ENCODE measurements around the gene DBT.
"Not testable (repeated sequence)": the region's sequence is repeated elsewhere in the genome, so short reads cannot be mapped to it uniquely, and the experiment has no call there.

DBT gene

GRCh38 chr1:100265931-100266740 lies 16.5 kb upstream of the DBT start, which contains the start of gene RTCA:
Gene RTCA, plus strand, starts transcription at chr1:100266216. Its CDS starts 160 bp downstream, at chr1:100266376.
- peak within 1 kb of the TSS; percentile 76 for H3K27ac ChIP-seq
- TF ChIP-seq ZFX (IDR thresholded peaks at IDR 0.05; ENCODE audit: borderline replicate concordance) = no peak
- no peak for TF ChIP-seq CTCF (IDR thresholded peaks at IDR 0.05)

GRCh38 chr1:100265562-100265930 lies 15.9 kb upstream of the DBT start:
- H3K27ac ChIP-seq = peak overlapping the region; percentile 76
- TF ChIP-seq CTCF (IDR thresholded peaks at IDR 0.05) = no peak
- TF ChIP-seq ZFX (IDR thresholded peaks at IDR 0.05; ENCODE audit: borderline replicate concordance) = no peak

GRCh38 chr1:100264081-100264480 lies 14.4 kb upstream of the DBT start:
- not testable (repeated sequence) for H3K27ac ChIP-seq

- TF ChIP-seq CTCF (IDR thresholded peaks at IDR 0.05) (no peak), ZFX (IDR thresholded peaks at IDR 0.05; ENCODE audit: borderline replicate concordance) (no peak)
- no peak overlapping the region for H3K27ac ChIP-seq
Measured at GRCh38 chr1:100261686-100262085, 12.1 kb upstream of the DBT start.

GRCh38 chr1:100258427-100258826 lies 8.8 kb upstream of the DBT start:
- H3K27ac ChIP-seq = not testable (repeated sequence)

GRCh38 chr1:100256273-100256672 lies 6.6 kb upstream of the DBT start:
- H3K27ac ChIP-seq = not testable (repeated sequence)

GRCh38 chr1:100253552-100253951 lies 3.9 kb upstream of the DBT start:
- TF ChIP-seq CTCF (IDR thresholded peaks at IDR 0.05) (no peak), ZFX (IDR thresholded peaks at IDR 0.05; ENCODE audit: borderline replicate concordance) (no peak)
- no peak overlapping the region for H3K27ac ChIP-seq

- no peak for TF ChIP-seq ZFX (IDR thresholded peaks at IDR 0.05; ENCODE audit: borderline replicate concordance)
- TF ChIP-seq CTCF (IDR thresholded peaks at IDR 0.05) = no peak
Measured at GRCh38 chr1:100252901-100253300, 3.3 kb upstream of the DBT start.

GRCh38 chr1:100250807-100251206 lies 1.2 kb upstream of the DBT start:
- TF ChIP-seq CTCF (IDR thresholded peaks at IDR 0.05) (no peak), ZFX (IDR thresholded peaks at IDR 0.05; ENCODE audit: borderline replicate concordance) (no peak)
- peak overlapping the region; percentile 64; the same call in 1 of the 2 replicates for H3K27ac ChIP-seq

More at GRCh38 chr1:100252901-100253300, 3.3 kb upstream of the DBT start:
- H3K27ac ChIP-seq = no peak overlapping the region

Measured in 22Rv1 (cell line).